Skeletal muscle satellite cell (primary cell): Measurements from ENCODE around the gene MEIKIN.
"Not testable (repeated sequence)": the region's sequence is repeated elsewhere in the genome, so short reads cannot be mapped to it uniquely, and the experiment has no call there.

Experiments
- H3K27me3 ChIP-seq: 2 replicates; pipeline ENCODE4 v1.7.0; 2013; ENCODE audit warnings: low read length; ENCODE audit not compliant: control insufficient read depth, insufficient read depth
- H3K36me3 ChIP-seq: 2 replicates; pipeline ENCODE4 v1.7.0; 2013; ENCODE audit warnings: mild to moderate bottlenecking, control low read depth, low read length; ENCODE audit not compliant: insufficient read depth
- H3K4me1 ChIP-seq: 2 replicates; pipeline ENCODE4 v1.7.0; 2013; ENCODE audit warnings: low read length; ENCODE audit not compliant: control insufficient read depth, insufficient read depth
- H3K4me2 ChIP-seq: 2 replicates; pipeline ENCODE4 v1.7.0; 2013; ENCODE audit warnings: mild to moderate bottlenecking, low read length
- H3K4me3 ChIP-seq: 2 replicates; pipeline ENCODE4 v1.7.0; 2013; ENCODE audit warnings: low read length
- H3K9ac ChIP-seq: 2 replicates; pipeline ENCODE4 v1.7.0; 2013; ENCODE audit warnings: mild to moderate bottlenecking, low read depth, low read length, moderate library complexity
- H3K9me3 ChIP-seq: replicated peaks from 2 replicates; pipeline ENCODE4 v1.7.0; 2013; ENCODE audit warnings: mild to moderate bottlenecking, control low read depth, low read length

Gene MEIKIN

DNA sequence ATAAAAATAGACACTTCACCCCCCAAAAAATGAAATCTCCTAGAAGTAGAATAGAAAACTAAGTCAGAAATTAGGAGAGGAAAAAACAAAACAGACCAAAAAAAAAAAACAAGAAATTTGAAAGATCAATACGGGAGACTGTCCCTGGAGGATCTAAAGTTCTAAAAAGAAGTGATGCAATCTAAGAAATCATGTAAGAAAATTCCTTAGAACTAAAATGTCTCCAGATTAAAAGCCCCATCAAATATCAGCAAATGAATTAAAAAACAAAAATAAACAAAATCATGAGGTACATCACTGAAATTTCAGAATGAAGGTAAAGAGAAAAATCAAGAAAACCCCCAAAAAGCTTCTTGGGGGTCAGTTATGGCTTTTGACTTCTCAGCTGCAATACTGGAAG is 162.1 kb downstream of the MEIKIN start:
- H3K27me3 ChIP-seq = no peaks in the 10 kb centered on the region
- no peak overlapping the region for H3K4me2 ChIP-seq
- H3K9me3 ChIP-seq = no peaks in the 10 kb centered on the region
- no peak overlapping the region for H3K9ac ChIP-seq
- no peak overlapping the region for H3K4me3 ChIP-seq
- H3K4me1 ChIP-seq = no peaks in the 10 kb centered on the region
- peaks cover 6% of the 10 kb centered on the region for H3K36me3 ChIP-seq

DNA sequence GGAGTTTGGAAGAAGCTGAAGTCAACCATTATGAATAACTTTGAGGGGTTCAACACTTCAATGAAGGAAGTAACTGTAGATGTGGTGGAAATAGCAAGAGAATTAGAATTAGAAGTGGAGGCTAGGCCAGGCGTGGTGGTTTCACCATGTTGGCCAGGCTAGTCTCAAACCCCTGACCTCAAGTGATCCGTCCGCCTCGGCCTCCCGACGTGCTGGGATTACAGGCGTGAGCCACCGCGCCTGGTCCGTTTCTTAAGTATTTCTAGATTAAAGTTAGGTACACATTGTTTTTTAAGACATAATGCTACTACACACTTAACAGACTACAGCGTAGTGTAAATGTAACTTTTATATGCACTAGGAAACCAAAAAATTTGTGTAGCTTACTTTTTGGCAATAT is 162.7 kb downstream of the MEIKIN start:
- Histone ChIP-seq H3K4me2 (no peak overlapping the region), H3K27me3 (no peaks in the 10 kb centered on the region), H3K4me3 (no peak overlapping the region), H3K9ac (no peak overlapping the region), H3K36me3 (peaks cover 4% of the 10 kb centered on the region), H3K4me1 (peaks cover 3% of the 10 kb centered on the region), H3K9me3 (no peaks in the 10 kb centered on the region)

DNA sequence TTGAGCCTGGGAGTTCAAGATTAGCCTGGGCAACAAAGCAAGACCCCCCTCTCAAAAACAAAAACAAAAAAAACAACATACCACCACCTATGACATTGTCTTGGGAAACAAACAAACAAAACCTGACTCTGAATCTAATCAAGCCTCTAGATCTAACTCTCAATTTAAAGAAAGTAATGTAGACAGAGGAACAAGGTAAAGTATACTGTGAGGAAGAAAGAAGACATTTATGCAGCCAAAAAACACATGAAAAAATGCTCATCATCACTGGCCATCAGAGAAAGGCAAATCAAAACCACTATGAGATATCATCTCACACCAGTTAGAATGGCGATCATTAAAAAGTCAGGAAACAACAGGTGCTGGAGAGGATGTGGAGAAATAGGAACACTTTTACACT is 167.3 kb downstream of the MEIKIN start:
- not testable (repeated sequence) for H3K4me2 ChIP-seq, H3K36me3 ChIP-seq, H3K4me3 ChIP-seq, H3K9ac ChIP-seq, H3K9me3 ChIP-seq, H3K27me3 ChIP-seq
- H3K4me1 ChIP-seq = peaks cover 17% of the 10 kb centered on the region

DNA sequence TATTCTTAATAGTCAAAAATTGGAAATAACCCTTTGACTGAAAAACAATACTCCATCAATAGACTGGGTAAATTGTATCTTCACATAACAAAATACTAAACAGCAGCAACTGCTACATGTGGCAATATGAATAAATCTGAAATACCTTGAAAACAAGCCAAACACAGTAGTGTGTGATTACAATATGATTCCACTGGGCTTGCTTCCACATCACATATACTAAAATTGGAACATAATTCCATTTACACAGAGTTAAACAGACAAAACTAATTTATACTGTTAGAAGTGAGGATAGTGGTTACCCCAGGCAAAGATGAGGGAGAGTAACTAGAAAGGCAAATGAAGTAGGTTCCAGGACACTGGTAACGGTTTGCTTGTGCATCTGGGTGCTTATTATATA is 169.0 kb downstream of the MEIKIN start:
- no peaks in the 10 kb centered on the region for H3K36me3 ChIP-seq
- no peak overlapping the region for H3K9ac ChIP-seq
- H3K4me1 ChIP-seq = peaks cover 17% of the 10 kb centered on the region
- no peaks in the 10 kb centered on the region for H3K9me3 ChIP-seq
- H3K27me3 ChIP-seq = no peaks in the 10 kb centered on the region
- H3K4me3 ChIP-seq = no peak overlapping the region
- no peak overlapping the region for H3K4me2 ChIP-seq

DNA sequence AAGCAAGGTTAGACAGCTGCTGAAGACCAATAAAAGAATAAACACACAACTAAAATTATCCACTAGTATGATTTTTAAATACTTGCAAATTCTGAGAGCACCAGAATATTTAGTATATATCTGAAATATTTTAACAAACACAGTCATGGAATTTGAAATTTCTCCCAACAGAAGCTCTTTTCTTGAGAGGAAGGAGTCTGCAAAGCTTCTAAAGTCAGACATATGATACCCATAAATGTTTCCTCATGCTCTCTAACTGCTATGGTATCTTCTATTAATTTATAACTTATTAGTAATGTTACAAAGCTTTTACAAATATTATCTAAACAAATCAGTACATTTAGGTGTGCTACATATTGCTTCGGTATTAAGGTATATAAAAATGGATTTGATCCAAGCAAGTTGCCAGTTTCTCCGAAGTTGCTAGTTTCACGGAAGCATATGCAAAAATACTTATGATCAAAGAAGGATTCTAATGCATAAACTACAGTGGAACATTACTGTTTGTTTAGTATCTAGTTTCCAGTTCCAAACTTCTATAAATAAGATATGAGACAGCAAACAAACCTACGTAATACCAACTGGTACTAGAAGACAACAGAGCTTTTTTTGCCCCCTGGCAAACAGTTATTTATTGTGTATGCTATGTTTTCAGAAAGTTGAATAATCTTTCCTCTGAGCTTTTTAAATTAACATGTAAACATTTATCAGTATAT is 170.7 kb downstream of the MEIKIN start:
- H3K9me3 ChIP-seq = no peaks in the 10 kb centered on the region
- H3K9ac ChIP-seq = no peak overlapping the region
- H3K4me1 ChIP-seq = peaks cover 17% of the 10 kb centered on the region
- H3K27me3 ChIP-seq = no peaks in the 10 kb centered on the region
- H3K4me2 ChIP-seq = no peak overlapping the region
- H3K4me3 ChIP-seq = no peak overlapping the region
- no peaks in the 10 kb centered on the region for H3K36me3 ChIP-seq

DNA sequence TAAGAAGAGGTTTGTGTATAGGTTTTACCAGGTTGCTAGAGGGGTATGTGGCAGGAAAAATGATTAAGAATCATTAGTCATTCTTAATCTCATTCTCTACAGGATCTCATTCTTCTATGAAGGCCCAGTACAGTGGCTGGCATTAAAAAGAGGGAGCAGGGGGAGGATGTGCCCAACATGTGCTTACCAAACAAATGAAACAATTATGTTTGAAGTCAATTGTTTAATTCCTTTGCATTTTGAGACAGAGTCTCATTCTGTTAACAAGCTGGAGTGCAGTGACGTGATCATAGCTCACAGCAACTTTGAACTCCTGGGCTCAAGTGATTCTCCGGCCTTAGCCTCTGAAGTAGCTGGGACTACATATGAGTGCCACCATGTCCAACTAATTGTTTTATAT is 171.7 kb downstream of the MEIKIN start:
- Histone ChIP-seq H3K9me3 (no peaks in the 10 kb centered on the region), H3K27me3 (no peaks in the 10 kb centered on the region), H3K4me1 (peaks cover 17% of the 10 kb centered on the region), H3K36me3 (no peaks in the 10 kb centered on the region), H3K4me3 (no peak overlapping the region), H3K9ac (no peak overlapping the region), H3K4me2 (no peak overlapping the region)

DNA sequence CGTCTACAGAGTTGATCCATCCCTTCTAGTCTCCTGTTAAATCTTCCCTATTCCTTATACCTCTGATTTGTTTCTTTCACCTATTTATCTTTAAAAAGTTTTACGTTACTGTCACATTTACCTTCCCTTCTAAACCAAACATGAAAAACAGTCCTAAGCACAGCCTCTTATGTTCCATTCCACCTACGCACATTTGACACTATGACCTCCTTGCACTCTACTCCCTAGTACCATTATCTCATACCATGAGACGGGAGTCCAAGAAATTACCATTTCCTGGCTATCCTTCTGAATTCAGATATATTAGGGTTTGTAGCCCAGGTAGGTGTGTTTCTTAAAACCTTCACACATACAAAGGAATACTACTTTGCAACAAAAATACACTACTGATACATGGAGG is 173.8 kb downstream of the MEIKIN start:
- Histone ChIP-seq H3K4me3 (no peak overlapping the region), H3K9ac (no peak overlapping the region), H3K27me3 (no peaks in the 10 kb centered on the region), H3K4me1 (peaks cover 5% of the 10 kb centered on the region), H3K4me2 (no peak overlapping the region), H3K36me3 (no peaks in the 10 kb centered on the region), H3K9me3 (no peaks in the 10 kb centered on the region)

DNA sequence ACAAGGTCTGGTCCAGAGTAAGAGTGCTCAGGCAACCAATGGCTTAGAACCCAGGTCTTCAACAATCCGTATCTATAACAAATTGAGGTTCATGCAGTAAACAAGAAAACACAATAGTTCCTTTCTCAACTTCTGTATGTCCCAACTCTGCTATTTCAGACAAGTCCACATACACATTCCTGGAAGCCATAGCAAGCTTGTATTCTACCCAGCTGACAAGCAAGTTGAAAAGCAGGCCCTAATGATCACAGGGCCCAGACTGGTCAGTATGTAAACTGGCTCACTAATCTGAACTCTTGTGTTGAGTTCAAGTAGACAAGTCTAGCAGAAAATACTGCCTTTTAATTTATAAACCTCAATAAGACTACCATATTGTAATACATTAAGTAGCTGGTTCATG is 175.5 kb downstream of the MEIKIN start:
- Histone ChIP-seq H3K9ac (no peak overlapping the region), H3K4me3 (no peak overlapping the region)

DNA sequence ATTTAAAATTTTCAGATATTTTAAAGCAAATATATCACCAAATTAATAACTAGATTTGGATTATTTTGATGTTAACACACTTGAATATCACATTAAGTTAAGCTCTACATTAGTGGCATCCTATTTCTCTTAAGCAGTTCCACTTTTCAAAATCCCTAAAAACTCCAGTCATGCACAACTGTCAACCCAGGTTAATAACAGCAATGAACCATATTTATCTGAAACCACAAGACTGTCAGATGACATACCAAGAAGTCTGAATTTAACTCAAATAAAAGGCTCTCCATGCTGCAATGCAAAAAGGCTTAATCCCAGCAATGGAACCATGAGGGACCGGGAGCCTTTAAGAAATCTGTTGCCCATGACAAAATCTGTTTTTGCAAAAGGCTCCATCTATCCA is 176.1 kb downstream of the MEIKIN start:
- no peak overlapping the region for H3K4me2 ChIP-seq
- H3K4me1 ChIP-seq = no peaks in the 10 kb centered on the region
- no peak overlapping the region for H3K4me3 ChIP-seq
- H3K36me3 ChIP-seq = peaks cover 4% of the 10 kb centered on the region
- H3K9ac ChIP-seq = no peak overlapping the region
- no peaks in the 10 kb centered on the region for H3K27me3 ChIP-seq
- no peaks in the 10 kb centered on the region for H3K9me3 ChIP-seq

More for the DNA sequence above, 175.5 kb downstream of the MEIKIN start:
- no peaks in the 10 kb centered on the region for H3K4me1 ChIP-seq
- no peaks in the 10 kb centered on the region for H3K27me3 ChIP-seq
- no peaks in the 10 kb centered on the region for H3K36me3 ChIP-seq
- no peaks in the 10 kb centered on the region for H3K9me3 ChIP-seq
- H3K4me2 ChIP-seq = no peak overlapping the region

DNA sequence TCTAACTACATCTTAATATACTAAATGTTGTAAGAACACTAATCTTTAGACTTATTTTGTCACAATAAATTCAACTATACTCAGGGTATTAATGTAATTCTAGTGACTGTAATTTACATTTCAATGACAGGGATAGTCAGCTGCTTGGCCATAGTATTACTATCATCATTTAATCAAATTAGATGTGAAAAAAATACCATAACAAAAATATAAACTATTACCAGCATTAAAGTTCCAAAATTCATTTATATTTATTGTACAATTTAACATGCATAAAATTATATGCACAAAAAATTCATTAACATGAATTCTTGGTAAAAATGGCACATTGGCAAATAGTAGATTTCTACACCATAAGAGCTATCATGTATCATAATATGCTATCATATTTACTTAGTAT is 177.6 kb downstream of the MEIKIN start:
- H3K27me3 ChIP-seq = no peaks in the 10 kb centered on the region
- no peak overlapping the region for H3K4me3 ChIP-seq
- no peak overlapping the region for H3K4me2 ChIP-seq
- H3K9ac ChIP-seq = no peak overlapping the region
- peaks cover 10% of the 10 kb centered on the region for H3K36me3 ChIP-seq
- H3K4me1 ChIP-seq = no peaks in the 10 kb centered on the region
- no peaks in the 10 kb centered on the region for H3K9me3 ChIP-seq

DNA sequence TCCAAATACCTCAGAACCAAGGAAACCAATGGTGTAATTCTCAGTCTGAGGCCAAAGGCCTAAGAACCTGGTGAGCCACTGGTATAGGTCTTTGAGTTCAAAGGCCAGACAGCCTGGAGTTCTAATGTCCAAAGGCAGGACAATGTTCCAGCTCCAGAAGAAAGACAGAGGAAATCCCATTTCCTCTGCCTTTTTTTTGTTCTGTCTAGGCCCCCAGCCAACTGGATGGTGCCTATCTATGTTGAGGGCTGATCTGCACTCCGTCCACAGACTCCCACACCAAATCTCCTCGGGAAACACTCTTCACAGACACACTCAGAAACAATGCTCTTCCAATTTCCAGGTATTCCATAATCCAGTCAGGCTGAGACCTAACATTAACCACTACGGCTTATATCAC is 178.8 kb downstream of the MEIKIN start:
- Histone ChIP-seq H3K9ac (no peak overlapping the region), H3K36me3 (peaks cover 10% of the 10 kb centered on the region), H3K4me2 (no peak overlapping the region)

DNA sequence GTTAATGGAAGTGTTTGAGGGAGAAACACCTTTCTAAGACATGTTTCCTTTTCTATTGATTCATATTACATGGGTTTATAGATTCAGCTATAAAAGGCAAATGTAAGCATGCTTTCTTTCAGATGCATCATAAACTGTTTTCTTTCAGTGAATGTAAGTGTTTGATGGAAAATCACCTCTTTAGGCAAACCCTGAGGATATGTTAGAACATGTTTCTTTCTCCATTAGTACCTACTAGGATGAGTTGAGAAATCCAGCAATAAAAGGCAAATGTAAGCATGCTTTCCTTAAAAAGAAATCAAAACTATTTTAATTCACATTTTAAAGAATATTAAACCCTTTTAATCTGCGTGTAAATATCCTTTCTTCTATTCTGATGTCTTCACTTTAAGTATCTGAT is 180.2 kb downstream of the MEIKIN start:
- H3K9ac ChIP-seq = no peak overlapping the region
- no peak overlapping the region for H3K4me3 ChIP-seq
- H3K9me3 ChIP-seq = no peaks in the 10 kb centered on the region
- H3K36me3 ChIP-seq = peaks cover 10% of the 10 kb centered on the region
- H3K27me3 ChIP-seq = no peaks in the 10 kb centered on the region
- H3K4me1 ChIP-seq = no peaks in the 10 kb centered on the region
- no peak overlapping the region for H3K4me2 ChIP-seq

More for the DNA sequence above, 178.8 kb downstream of the MEIKIN start:
- no peak overlapping the region for H3K4me3 ChIP-seq
- H3K9me3 ChIP-seq = no peaks in the 10 kb centered on the region
- no peaks in the 10 kb centered on the region for H3K4me1 ChIP-seq
- H3K27me3 ChIP-seq = no peaks in the 10 kb centered on the region
